Loucy (cell line): ENCODE results near the gene BRICD5.

Source experiments
- H2AFZ ChIP-seq: fragments of 200-600 bp; sonication (generic); 2 replicates; pipeline ENCODE4 v1.6.0; 2016; ENCODE audit warnings: antibody characterized with exemption, mild to moderate bottlenecking, low read length, moderate library complexity
- H3F3A ChIP-seq: fragments of 200-600 bp; 2 replicates; pipeline ENCODE4 v1.6.0; 2016; ENCODE audit warnings: antibody characterized with exemption, low read depth, mild to moderate bottlenecking
- H3K27me3 ChIP-seq: fragments of 200-600 bp; sonication (generic); 2 replicates; pipeline ENCODE4 v1.6.1; 2014; ENCODE audit warnings: low read length, mild to moderate bottlenecking; ENCODE audit not compliant: insufficient read depth, poor library complexity, severe bottlenecking
- H3K36me3 ChIP-seq: fragments of 200-600 bp; sonication (generic); 2 replicates; pipeline ENCODE4 v1.6.1; 2016; ENCODE audit warnings: low read length; ENCODE audit not compliant: insufficient read depth
- H3K4me1 ChIP-seq: fragments of 200-600 bp; sonication (generic); 2 replicates; pipeline ENCODE4 v1.5.1; 2014; ENCODE audit warnings: low read length, mild to moderate bottlenecking; ENCODE audit not compliant: insufficient read depth, poor library complexity, severe bottlenecking
- H3K4me2 ChIP-seq: fragments of 200-600 bp; sonication (generic); 2 replicates; pipeline ENCODE4 v1.6.0; 2014; ENCODE audit warnings: antibody characterized with exemption, low read length, low read depth, mild to moderate bottlenecking; ENCODE audit not compliant: poor library complexity, severe bottlenecking
- H3K4me3 ChIP-seq: fragments of 200-600 bp; sonication (generic); 2 replicates; pipeline ENCODE4 v1.5.1; 2014; ENCODE audit warnings: low read length, mild to moderate bottlenecking, mixed read lengths; ENCODE audit not compliant: poor library complexity, severe bottlenecking
- H3K79me2 ChIP-seq: fragments of 200-600 bp; sonication (generic); 2 replicates; pipeline ENCODE4 v1.6.1; 2014; ENCODE audit warnings: low read length; ENCODE audit not compliant: insufficient read depth
- H3K9ac ChIP-seq: fragments of 200-600 bp; sonication (generic); 2 replicates; pipeline ENCODE4 v1.6.0; 2014; ENCODE audit warnings: mild to moderate bottlenecking, low read depth, low read length, moderate library complexity; ENCODE audit not compliant: poor library complexity, severe bottlenecking
- H3K9me2 ChIP-seq: fragments of 200-600 bp; sonication (generic); replicated peaks from 2 replicates; pipeline ENCODE4 v1.6.1; 2016; ENCODE audit warnings: low read depth, low read length, mixed read lengths
- H3K9me3 ChIP-seq: fragments of 200-600 bp; sonication (generic); 2 replicates; pipeline ENCODE4 v1.6.1; 2014; ENCODE audit warnings: mild to moderate bottlenecking, antibody characterized with exemption, low read length, low read depth; ENCODE audit not compliant: insufficient read depth
- H4K20me1 ChIP-seq: fragments of 200-600 bp; sonication (generic); 2 replicates; pipeline ENCODE4 v1.6.0; 2014; ENCODE audit warnings: antibody characterized with exemption, low read length, mild to moderate bottlenecking; ENCODE audit not compliant: insufficient read depth, poor library complexity, severe bottlenecking
- CTCF ChIP-seq: fragments of 200-600 bp; sonication (generic); conservative IDR thresholded peaks from 2 replicates; pipeline ENCODE4 v1.5.1; 2014; ENCODE audit warnings: mild to moderate bottlenecking, antibody characterized with exemption, low read length
- EZH2phosphoT487 ChIP-seq: fragments of 200-600 bp; IDR thresholded peaks from 2 replicates; pipeline ENCODE4 v1.6.1; 2018; ENCODE audit warnings: antibody characterized with exemption, mild to moderate bottlenecking, moderate library complexity, borderline replicate concordance

BRICD5 gene

DNA sequence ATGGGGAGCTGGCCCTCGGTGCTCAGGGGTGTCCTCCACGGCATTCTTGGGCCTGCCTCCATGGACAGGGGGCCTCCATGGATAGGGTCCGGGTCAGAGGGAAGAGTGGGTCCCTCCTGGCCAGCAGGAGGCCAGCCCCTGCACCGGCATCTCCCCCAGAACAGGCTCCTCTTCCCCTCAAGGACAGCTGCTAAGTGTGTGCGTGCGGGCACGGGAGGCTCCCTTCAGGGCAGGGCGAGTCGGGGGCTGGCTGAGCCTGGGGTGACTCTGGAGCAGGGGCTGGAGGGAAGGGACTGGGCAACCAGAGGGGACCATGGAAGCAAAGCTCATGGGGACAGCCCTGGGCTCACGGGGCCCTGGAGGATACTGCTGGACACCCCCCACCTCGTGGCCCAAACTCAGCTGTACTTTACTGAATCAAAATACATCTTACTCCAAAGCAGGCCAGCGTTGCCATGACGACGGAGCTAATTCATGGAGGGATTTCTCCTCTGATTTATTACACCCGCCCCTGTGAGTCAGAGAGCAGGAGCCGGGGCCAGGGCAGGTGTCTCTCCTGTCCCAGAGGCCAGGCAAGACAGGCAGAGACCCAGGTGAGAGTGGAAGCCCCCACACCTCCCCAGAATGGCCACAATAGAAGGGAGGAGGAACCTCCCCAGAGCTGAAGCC lies 16.4 kb downstream of the BRICD5 start:
- H3K9ac ChIP-seq = no peak overlapping the region
- TF ChIP-seq CTCF (no peak), EZH2phosphoT487 (no peak)
- no peaks in the 10 kb centered on the region for H3K4me1 ChIP-seq
- H3K4me3 ChIP-seq = no peak overlapping the region
- no peaks in the 10 kb centered on the region for H3K27me3 ChIP-seq
- H3F3A ChIP-seq = no peaks in the 10 kb centered on the region
- H4K20me1 ChIP-seq = no peaks in the 10 kb centered on the region
- no peaks in the 10 kb centered on the region for H3K79me2 ChIP-seq
- H3K9me2 ChIP-seq = no peaks in the 10 kb centered on the region
- no peaks in the 10 kb centered on the region for H3K9me3 ChIP-seq
- no peaks in the 10 kb centered on the region for H3K36me3 ChIP-seq
- H3K4me2 ChIP-seq = no peak overlapping the region
- no peak overlapping the region for H2AFZ ChIP-seq

GRCh38 chr16:2191446-2191706 lies 19.3 kb downstream of the BRICD5 start:
- H3K27me3 ChIP-seq = no peaks in the 10 kb centered on the region
- no peaks in the 10 kb centered on the region for H3K4me1 ChIP-seq
- TF ChIP-seq CTCF (no peak), EZH2phosphoT487 (no peak)
- H3K9me2 ChIP-seq = no peaks in the 10 kb centered on the region
- H3K4me3 ChIP-seq = no peak overlapping the region
- no peak overlapping the region for H3K9ac ChIP-seq
- H4K20me1 ChIP-seq = no peaks in the 10 kb centered on the region
- no peaks in the 10 kb centered on the region for H3K79me2 ChIP-seq
- H3K36me3 ChIP-seq = no peaks in the 10 kb centered on the region
- H3K4me2 ChIP-seq = no peak overlapping the region
- no peaks in the 10 kb centered on the region for H3K9me3 ChIP-seq
- no peaks in the 10 kb centered on the region for H3F3A ChIP-seq
- no peak overlapping the region for H2AFZ ChIP-seq

DNA sequence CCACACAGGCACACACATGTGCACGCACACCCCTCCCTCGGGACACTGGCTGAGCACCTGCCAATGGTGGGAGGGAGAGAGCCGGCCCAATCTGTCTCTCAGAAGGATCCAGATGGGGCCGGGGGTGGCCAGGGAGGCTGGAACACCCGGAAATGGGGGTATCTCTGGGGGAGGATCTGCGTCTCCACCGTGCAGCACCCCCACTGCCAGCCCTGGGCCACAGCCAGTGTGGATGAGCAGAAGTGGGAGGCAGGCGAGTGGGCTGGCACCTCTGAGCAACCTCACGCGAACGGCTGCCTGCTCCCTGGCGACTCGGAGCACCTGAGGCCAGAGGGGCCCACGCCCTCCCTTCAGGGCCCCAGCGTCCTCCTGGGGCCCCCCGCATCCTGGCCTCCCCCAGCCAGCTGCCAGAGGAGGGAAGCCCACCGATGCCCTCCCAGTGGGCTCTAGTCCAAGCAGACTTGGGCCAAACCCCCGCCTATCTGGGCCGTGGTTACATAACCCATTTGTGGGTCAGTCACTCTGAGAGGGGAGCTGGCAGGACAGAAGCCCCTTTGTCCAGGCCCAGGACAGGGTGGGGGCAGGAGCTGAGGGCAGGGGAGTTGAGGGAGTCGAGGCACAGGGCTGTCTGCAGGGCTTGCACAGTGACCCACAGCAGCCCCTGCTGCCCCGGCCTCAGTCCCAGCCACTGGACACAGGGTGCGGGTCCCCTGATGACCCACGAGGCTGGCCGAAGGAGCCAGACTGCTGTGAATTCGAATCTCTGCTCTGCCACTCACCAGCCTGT lies 19.8 kb downstream of the BRICD5 start:
- Histone ChIP-seq H2AFZ (no peak overlapping the region), H3K79me2 (no peaks in the 10 kb centered on the region), H3K9me2 (no peaks in the 10 kb centered on the region), H4K20me1 (no peaks in the 10 kb centered on the region), H3K4me2 (no peak overlapping the region), H3K4me1 (no peaks in the 10 kb centered on the region), H3F3A (no peaks in the 10 kb centered on the region), H3K36me3 (no peaks in the 10 kb centered on the region), H3K9ac (no peak overlapping the region), H3K9me3 (no peaks in the 10 kb centered on the region), H3K4me3 (no peak overlapping the region), H3K27me3 (no peaks in the 10 kb centered on the region)
- TF ChIP-seq EZH2phosphoT487 (no peak), CTCF (no peak)
